Body of pancreas (tissue), 4 donors: ENCODE measurements around the gene STAT5B.
A peak's percentile ranks its signal among the peaks of the same experiment; 100 is the strongest.

Experiments used
- POLR2A ChIP-seq, 3 donors: fragments of 450-650 bp; IDR thresholded peaks; one replicate each; pipeline ENCODE4 v1.6.1; 2016; ENCODE audit warnings: antibody characterized with exemption in 3 of 3, mild to moderate bottlenecking in 2 of 3
- TF ChIP-seq, protein P1 (sequence below), 7 experiments: fragments of 450-650 bp in 4 of 7; fragments of 200-600 bp in 3 of 7; sonication (generic) in 3 of 7; IDR thresholded peaks; one replicate each; pipeline ENCODE4 v1.5.1; 2016 to 2019; ENCODE audit warnings: antibody characterized with exemption in 7 of 7

DNA sequence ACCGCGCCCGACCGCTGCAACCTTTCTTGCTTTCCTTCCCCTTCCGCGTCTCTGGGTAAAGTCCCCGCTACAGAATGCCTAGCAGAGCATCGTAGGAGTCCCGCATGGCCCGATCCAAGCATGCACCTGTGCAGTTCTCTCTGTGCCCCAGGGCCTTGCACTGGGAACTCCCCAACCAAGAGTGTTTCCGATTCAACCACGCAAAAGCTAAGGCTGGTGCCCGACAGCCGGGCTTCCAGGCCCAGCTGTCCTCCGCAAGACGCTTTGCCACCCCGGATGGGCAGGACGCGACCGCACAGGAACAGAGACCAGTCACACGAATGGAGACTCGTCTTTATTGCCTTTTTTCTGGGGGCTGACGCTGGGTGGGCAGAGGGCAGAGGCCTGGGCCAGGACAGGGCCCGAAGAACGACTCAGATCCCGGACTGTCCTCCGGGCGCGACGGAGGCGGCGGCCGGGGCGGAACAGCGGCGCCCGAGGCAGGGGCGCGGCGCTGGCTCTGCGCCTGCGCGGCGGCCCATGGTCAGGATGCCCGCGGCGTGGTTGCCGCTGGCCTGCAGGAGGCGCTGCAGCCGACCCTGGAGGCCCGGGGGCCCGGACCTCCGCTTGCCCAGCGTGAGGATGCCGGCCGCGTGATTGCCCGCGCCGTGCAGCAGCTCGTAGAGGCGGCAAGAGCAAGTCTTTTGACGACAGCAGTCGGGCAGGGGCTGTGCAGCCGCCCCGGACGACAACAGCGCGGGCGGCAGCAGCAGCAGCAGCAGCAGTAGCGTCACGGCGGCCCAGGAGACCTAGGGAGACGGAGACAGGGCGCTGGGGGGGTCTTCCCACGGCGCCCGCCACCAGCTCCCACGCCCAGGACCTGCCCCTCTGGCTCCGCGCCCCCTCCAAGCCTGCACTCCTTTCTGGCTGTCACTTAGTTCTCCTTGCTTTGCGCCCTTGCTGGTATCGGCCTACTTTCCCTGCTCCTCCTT, 92.2 kb downstream of the STAT5B start:
- TF ChIP-seq POLR2A (IDR thresholded peaks at IDR 0.05), result peak in 2 of 3 donors; percentile 60 to 68
- TF ChIP-seq, protein P1, sequence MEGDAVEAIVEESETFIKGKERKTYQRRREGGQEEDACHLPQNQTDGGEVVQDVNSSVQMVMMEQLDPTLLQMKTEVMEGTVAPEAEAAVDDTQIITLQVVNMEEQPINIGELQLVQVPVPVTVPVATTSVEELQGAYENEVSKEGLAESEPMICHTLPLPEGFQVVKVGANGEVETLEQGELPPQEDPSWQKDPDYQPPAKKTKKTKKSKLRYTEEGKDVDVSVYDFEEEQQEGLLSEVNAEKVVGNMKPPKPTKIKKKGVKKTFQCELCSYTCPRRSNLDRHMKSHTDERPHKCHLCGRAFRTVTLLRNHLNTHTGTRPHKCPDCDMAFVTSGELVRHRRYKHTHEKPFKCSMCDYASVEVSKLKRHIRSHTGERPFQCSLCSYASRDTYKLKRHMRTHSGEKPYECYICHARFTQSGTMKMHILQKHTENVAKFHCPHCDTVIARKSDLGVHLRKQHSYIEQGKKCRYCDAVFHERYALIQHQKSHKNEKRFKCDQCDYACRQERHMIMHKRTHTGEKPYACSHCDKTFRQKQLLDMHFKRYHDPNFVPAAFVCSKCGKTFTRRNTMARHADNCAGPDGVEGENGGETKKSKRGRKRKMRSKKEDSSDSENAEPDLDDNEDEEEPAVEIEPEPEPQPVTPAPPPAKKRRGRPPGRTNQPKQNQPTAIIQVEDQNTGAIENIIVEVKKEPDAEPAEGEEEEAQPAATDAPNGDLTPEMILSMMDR (IDR thresholded peaks at IDR 0.05), result peak; percentile 54 to 95 (median 91)
